IMR-90 (cell line): ENCODE results near the gene NTSR1.

Experiments
- BHLHE40 ChIP-seq: fragments of 150-350 bp; IDR thresholded peaks from 2 replicates; pipeline ENCODE4 v1.6.1; 2016; ENCODE audit warnings: mild to moderate bottlenecking, low read depth, low read length
- CEBPB ChIP-seq: IDR thresholded peaks from 2 replicates; pipeline ENCODE4 v1.6.1; 2012; ENCODE audit warnings: low read depth, low read length, improper control_type of control experiment
- CHD1 ChIP-seq: IDR thresholded peaks from 2 replicates; pipeline ENCODE4 v1.6.1; 2012; ENCODE audit warnings: low read depth, low read length, improper control_type of control experiment
- MAFK ChIP-seq: IDR thresholded peaks from 2 replicates; pipeline ENCODE4 v1.6.1; 2012; ENCODE audit warnings: low read depth, low read length, improper control_type of control experiment
- POLR2A ChIP-seq: IDR thresholded peaks from 2 replicates; pipeline ENCODE4 v1.6.1; 2012; ENCODE audit warnings: mild to moderate bottlenecking, low read depth, low read length
- RAD21 ChIP-seq: IDR thresholded peaks from 2 replicates; pipeline ENCODE4 v1.6.1; 2012; ENCODE audit warnings: low read length, improper control_type of control experiment
- RCOR1 ChIP-seq: IDR thresholded peaks from 2 replicates; pipeline ENCODE4 v1.6.1; 2012; ENCODE audit warnings: mild to moderate bottlenecking, low read length, improper control_type of control experiment; ENCODE audit not compliant: insufficient replicate concordance
- RFX5 ChIP-seq: IDR thresholded peaks from 2 replicates; pipeline ENCODE4 v1.8.0; 2012; ENCODE audit warnings: low read depth, mild to moderate bottlenecking, low read length, moderate library complexity
- SMC3 ChIP-seq: fragments of 150-350 bp; IDR thresholded peaks from 2 replicates; pipeline ENCODE4 v1.6.1; 2016; ENCODE audit warnings: low read depth, mild to moderate bottlenecking, antibody characterized with exemption, low read length, moderate library complexity
- USF2 ChIP-seq: fragments of 150-350 bp; IDR thresholded peaks from 2 replicates; pipeline ENCODE4 v1.6.1; 2017; ENCODE audit warnings: mild to moderate bottlenecking, antibody characterized with exemption, low read length, low read depth
- TF ChIP-seq, protein P1 (sequence below): conservative IDR thresholded peaks from 2 replicates; pipeline ENCODE4 v1.5.1; 2012; ENCODE audit warnings: mild to moderate bottlenecking, low read depth, low read length, improper control_type of control experiment

DNA sequence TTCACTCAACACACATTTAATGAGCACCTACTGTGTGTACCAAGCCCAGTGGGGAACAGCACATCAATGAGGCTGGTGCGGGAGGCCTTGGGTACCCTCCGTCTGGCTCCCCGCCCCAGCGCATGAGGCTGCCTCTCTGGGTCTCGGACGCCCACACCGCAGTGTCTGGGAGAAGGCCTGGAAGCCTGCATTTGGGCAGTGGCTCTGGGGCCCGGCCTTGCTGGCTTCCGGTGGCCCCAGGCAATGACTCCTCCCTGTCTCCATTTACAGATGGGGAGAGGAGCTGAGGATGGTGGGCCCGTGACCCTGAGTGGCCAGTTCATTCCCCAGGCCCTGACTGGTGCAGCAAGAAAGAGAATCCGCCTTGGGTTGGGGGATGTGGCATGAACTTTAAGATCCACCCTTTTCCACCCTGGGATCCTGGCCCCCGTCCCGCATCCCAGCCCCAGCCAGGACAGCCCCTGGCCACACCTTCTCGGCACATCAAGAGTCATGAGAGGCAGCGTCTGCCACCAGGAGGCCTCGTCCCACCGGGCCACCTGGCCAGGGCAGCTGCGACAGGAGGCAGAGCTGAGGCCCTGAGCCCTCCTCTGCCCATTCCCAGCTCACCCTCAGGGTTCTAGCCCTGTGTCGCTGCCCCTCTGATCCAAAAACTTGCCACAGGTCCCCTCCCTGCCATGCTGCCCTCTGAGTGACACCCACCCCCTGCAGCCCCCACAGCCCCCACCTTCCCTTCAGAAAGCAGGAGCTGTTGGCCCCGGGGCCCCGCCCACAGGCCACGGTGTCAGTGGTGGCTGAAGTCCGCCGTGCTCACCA lies 70.2 kb downstream of the NTSR1 start:
- TF ChIP-seq, protein P1, sequence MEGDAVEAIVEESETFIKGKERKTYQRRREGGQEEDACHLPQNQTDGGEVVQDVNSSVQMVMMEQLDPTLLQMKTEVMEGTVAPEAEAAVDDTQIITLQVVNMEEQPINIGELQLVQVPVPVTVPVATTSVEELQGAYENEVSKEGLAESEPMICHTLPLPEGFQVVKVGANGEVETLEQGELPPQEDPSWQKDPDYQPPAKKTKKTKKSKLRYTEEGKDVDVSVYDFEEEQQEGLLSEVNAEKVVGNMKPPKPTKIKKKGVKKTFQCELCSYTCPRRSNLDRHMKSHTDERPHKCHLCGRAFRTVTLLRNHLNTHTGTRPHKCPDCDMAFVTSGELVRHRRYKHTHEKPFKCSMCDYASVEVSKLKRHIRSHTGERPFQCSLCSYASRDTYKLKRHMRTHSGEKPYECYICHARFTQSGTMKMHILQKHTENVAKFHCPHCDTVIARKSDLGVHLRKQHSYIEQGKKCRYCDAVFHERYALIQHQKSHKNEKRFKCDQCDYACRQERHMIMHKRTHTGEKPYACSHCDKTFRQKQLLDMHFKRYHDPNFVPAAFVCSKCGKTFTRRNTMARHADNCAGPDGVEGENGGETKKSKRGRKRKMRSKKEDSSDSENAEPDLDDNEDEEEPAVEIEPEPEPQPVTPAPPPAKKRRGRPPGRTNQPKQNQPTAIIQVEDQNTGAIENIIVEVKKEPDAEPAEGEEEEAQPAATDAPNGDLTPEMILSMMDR = no peak
- TF ChIP-seq POLR2A = no peak
- no peak for TF ChIP-seq BHLHE40
- TF ChIP-seq RAD21 = no peak
- TF ChIP-seq MAFK = no peak
- TF ChIP-seq RFX5 = no peak
- no peak for TF ChIP-seq CEBPB
- TF ChIP-seq USF2 = no peak
- TF ChIP-seq RCOR1 = no peak
- TF ChIP-seq SMC3 = no peak
- no peak for TF ChIP-seq CHD1
